HG02623 (cell line): ENCODE measurements around the gene DHRS1.
A peak's percentile ranks its signal among the peaks of the same experiment; 100 is the strongest.

Experiments
- ATAC-seq: cut with Tn5 transposase; IDR thresholded peaks from one replicate; pipeline ENCODE4 v1.9.1; 2021; ENCODE audit warnings: moderate library complexity; ENCODE audit not compliant: unreplicated experiment

Gene DHRS1

GRCh38 chr14:24310646-24311604, 11.3 kb upstream of the DHRS1 start, which contains the start of gene LTB4R:
Gene LTB4R, plus strand, starts transcription at chr14:24311502. Its CDS starts 4,150 bp downstream, at chr14:24315652.
- ATAC-seq = peak; percentile 62

GRCh38 chr14:24310265-24310645, 10.7 kb upstream of the DHRS1 start:
- ATAC-seq = no peak

GRCh38 chr14:24309538-24310264, 10.1 kb upstream of the DHRS1 start, which contains the start of gene LTB4R2:
Gene LTB4R2, plus strand, starts transcription at chr14:24310140. Its CDS starts 525 bp downstream, at chr14:24310665.
- no peak for ATAC-seq

GRCh38 chr14:24308342-24309124, 9.0 kb upstream of the DHRS1 start:
- no peak for ATAC-seq

- no peak for ATAC-seq
Measured at GRCh38 chr14:24307575-24308341, 8.2 kb upstream of the DHRS1 start, which contains the start of gene CIDEB. Gene CIDEB, minus strand, starts transcription at chr14:24307977. Its CDS starts 119 bp downstream, at chr14:24307858.

GRCh38 chr14:24307156-24307574, 7.6 kb upstream of the DHRS1 start:
- no peak for ATAC-seq

GRCh38 chr14:24304019-24304387, 4.4 kb upstream of the DHRS1 start:
- ATAC-seq = no peak

- no peak for ATAC-seq
Measured at GRCh38 chr14:24300326-24300980, 873 bp upstream of the DHRS1 start.

GRCh38 chr14:24298892-24299254, 707 bp downstream of the DHRS1 start:
- no peak for ATAC-seq

- peak; percentile 10 for ATAC-seq
Measured at GRCh38 chr14:24297190-24297964, 2.2 kb downstream of the DHRS1 start.

- ATAC-seq = peak; percentile 43
Measured at GRCh38 chr14:24296341-24297157, 3.0 kb downstream of the DHRS1 start.

GRCh38 chr14:24293525-24293924, 6.1 kb downstream of the DHRS1 start:
- ATAC-seq = no peak

- ATAC-seq = no peak
Measured at GRCh38 chr14:24292118-24292807, 7.3 kb downstream of the DHRS1 start.

- ATAC-seq = no peak
Measured at GRCh38 chr14:24291446-24292117, 8.0 kb downstream of the DHRS1 start.

- no peak for ATAC-seq
Measured at GRCh38 chr14:24290746-24291145, 8.8 kb downstream of the DHRS1 start.

- ATAC-seq = no peak
Measured at GRCh38 chr14:24289649-24290280, 9.8 kb downstream of the DHRS1 start.
